ENCODE measurements around the gene DISC1. TPM values are rescaled to one million over a fixed set of nuclear protein-coding genes. Genes with fewer than 3 reads are reported as not detected.
A peak's percentile ranks its signal among the peaks of the same experiment; 100 is the strongest.
"Not testable (repeated sequence)": the region's sequence is repeated elsewhere in the genome, so short reads cannot be mapped to it uniquely, and the experiment has no call there.

Gene DISC1
- total RNA-seq, 2 donors from 2014 or later: 4.0 to 8.8 TPM

DNA sequence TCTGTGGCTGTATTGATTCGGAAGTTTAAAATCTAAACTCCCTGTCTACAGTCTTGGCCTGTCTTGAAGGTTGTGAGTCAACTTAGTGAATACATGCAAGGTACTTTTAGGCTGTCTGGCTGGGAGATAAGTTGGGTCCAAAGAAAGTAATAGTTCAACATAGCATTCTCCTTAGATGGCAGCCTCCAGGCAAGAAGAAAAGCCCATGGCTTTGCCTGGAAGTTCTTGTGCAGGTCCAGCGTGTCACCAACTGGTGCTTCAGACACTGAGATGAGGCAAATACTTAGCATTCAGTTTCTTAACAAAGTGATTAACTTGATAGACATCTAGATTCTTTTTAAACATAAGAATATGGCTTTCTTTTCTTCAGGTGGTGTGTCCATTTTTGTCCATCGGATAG lies 328.2 kb downstream of the DISC1 start:
- ATAC-seq (no peak), DNase-seq (ENCODE audit: low spot score) (no peak)
- Mint-ChIP-seq H3K4me3 (no peak overlapping the region), H3K9me3 (peaks cover 3% of the 10 kb centered on the region), H3K36me3 (no peaks in the 10 kb centered on the region), H3K4me1 (ENCODE audit: low read depth in 2 of 2) (no peaks in the 10 kb centered on the region), H3K27ac (no peak overlapping the region), H3K27me3 (no peaks in the 10 kb centered on the region)

GRCh38 chr1:231957359-231957758 lies 330.8 kb downstream of the DISC1 start:
- Mint-ChIP-seq H3K4me1 (ENCODE audit: low read depth in 2 of 2) (peaks cover 0 to 2% of the 10 kb centered on the region in 2 donors), H3K9me3 (peaks cover 3% of the 10 kb centered on the region), H3K4me3 (no peak overlapping the region), H3K27me3 (no peaks in the 10 kb centered on the region), H3K27ac (no peak overlapping the region), H3K36me3 (no peaks in the 10 kb centered on the region)
- no peak for ATAC-seq
- no peak for DNase-seq (ENCODE audit: low spot score)

GRCh38 chr1:231958448-231958847 lies 331.9 kb downstream of the DISC1 start:
- no peak for ATAC-seq
- Mint-ChIP-seq H3K27ac (no peak overlapping the region), H3K4me1 (ENCODE audit: low read depth in 2 of 2) (peaks cover 0 to 5% of the 10 kb centered on the region in 2 donors), H3K27me3 (no peaks in the 10 kb centered on the region), H3K4me3 (no peak overlapping the region), H3K36me3 (no peaks in the 10 kb centered on the region), H3K9me3 (peaks cover 3% of the 10 kb centered on the region)
- no peak for DNase-seq (ENCODE audit: low spot score)

- no peak for ATAC-seq
- no peak for DNase-seq (ENCODE audit: low spot score)
- H3K4me3 Mint-ChIP-seq: no peak overlapping the region
- H3K4me1 Mint-ChIP-seq (ENCODE audit: low read depth in 2 of 2): peaks cover 0 to 5% of the 10 kb centered on the region in 2 donors
- H3K27me3 Mint-ChIP-seq: no peaks in the 10 kb centered on the region
- peaks cover 3% of the 10 kb centered on the region for H3K9me3 Mint-ChIP-seq
- no peaks in the 10 kb centered on the region for H3K36me3 Mint-ChIP-seq
- no peak overlapping the region for H3K27ac Mint-ChIP-seq
Observed at GRCh38 chr1:231959225-231959884, 332.8 kb downstream of the DISC1 start.

- DNase-seq (ENCODE audit: low spot score); H3K36me3 Mint-ChIP-seq; H3K4me3 Mint-ChIP-seq; H3K27me3 Mint-ChIP-seq; ATAC-seq; H3K9me3 Mint-ChIP-seq; H3K27ac Mint-ChIP-seq: not testable (repeated sequence)
- H3K4me1 Mint-ChIP-seq (ENCODE audit: low read depth in 2 of 2): peaks cover 7 to 10% of the 10 kb centered on the region in 2 donors
Observed at GRCh38 chr1:231961801-231962200, 335.2 kb downstream of the DISC1 start.

DNA sequence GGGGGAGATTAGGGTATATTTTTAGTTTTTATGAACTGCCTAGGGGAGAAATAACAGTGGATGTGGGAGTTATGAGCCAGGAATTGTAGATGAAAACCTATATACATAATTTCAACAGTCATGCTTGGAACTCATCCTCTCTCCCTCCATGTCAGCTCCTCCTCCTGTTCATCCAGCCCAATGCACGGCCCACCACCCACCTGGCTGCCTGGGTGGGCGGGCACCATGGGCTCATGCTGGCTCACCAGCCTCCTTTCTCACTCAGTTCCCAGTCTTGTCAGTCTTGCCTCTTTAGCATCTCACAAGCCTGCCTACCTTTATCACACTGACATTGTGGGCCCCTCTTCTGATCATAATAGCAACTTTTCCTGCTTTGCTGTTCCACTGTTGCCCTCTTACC lies 336.0 kb downstream of the DISC1 start:
- Mint-ChIP-seq H3K9me3 (no peaks in the 10 kb centered on the region), H3K27ac (no peak overlapping the region), H3K4me1 (ENCODE audit: low read depth in 2 of 2) (peaks cover 7 to 10% of the 10 kb centered on the region in 2 donors), H3K27me3 (no peaks in the 10 kb centered on the region), H3K36me3 (no peaks in the 10 kb centered on the region), H3K4me3 (no peak overlapping the region)
- ATAC-seq (no peak), DNase-seq (ENCODE audit: low spot score) (no peak)

DNA sequence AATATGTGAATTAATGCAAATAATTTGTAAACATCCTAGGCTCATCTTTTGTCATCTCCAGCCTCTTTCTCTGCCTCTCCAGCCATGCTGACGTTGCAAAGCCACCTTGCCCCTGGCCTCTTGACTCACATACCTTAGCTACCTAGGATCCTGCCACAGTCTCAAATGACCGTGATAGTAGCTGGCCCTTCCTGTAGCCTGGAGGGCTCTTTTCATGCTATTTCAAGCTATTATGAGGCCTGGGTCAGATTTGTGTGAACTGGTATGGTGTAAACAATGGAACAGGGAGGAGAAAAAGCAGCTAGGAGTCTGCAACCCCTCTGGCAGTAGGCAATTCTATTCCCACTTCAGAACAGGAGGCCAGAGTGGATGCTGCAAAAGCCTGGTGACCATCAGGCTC lies 337.7 kb downstream of the DISC1 start:
- Mint-ChIP-seq H3K27me3 (no peaks in the 10 kb centered on the region), H3K27ac (no peak overlapping the region), H3K4me1 (ENCODE audit: low read depth in 2 of 2) (peaks cover 7 to 10% of the 10 kb centered on the region in 2 donors), H3K9me3 (no peaks in the 10 kb centered on the region), H3K36me3 (no peaks in the 10 kb centered on the region), H3K4me3 (no peak overlapping the region)
- no peak for ATAC-seq
- DNase-seq (ENCODE audit: low spot score): no peak

GRCh38 chr1:231964961-231965360 lies 338.4 kb downstream of the DISC1 start:
- ATAC-seq (no peak), DNase-seq (ENCODE audit: low spot score) (no peak)
- peaks cover 7 to 10% of the 10 kb centered on the region in 2 donors for H3K4me1 Mint-ChIP-seq (ENCODE audit: low read depth in 2 of 2)
- H3K27me3 Mint-ChIP-seq: no peaks in the 10 kb centered on the region
- H3K36me3 Mint-ChIP-seq: no peaks in the 10 kb centered on the region
- no peak overlapping the region for H3K27ac Mint-ChIP-seq
- H3K4me3 Mint-ChIP-seq: no peak overlapping the region
- H3K9me3 Mint-ChIP-seq: no peaks in the 10 kb centered on the region

GRCh38 chr1:231965615-231966014 lies 339.0 kb downstream of the DISC1 start:
- H3K4me1 Mint-ChIP-seq (ENCODE audit: low read depth in 2 of 2): peaks cover 14 to 16% of the 10 kb centered on the region in 2 donors
- ATAC-seq (no peak), DNase-seq (ENCODE audit: low spot score) (no peak)
- H3K36me3 Mint-ChIP-seq: no peaks in the 10 kb centered on the region
- peak overlapping the region in 1 of 2 donors; percentile 30 for H3K27ac Mint-ChIP-seq
- H3K27me3 Mint-ChIP-seq: no peaks in the 10 kb centered on the region
- no peak overlapping the region for H3K4me3 Mint-ChIP-seq
- H3K9me3 Mint-ChIP-seq: no peaks in the 10 kb centered on the region

DNA sequence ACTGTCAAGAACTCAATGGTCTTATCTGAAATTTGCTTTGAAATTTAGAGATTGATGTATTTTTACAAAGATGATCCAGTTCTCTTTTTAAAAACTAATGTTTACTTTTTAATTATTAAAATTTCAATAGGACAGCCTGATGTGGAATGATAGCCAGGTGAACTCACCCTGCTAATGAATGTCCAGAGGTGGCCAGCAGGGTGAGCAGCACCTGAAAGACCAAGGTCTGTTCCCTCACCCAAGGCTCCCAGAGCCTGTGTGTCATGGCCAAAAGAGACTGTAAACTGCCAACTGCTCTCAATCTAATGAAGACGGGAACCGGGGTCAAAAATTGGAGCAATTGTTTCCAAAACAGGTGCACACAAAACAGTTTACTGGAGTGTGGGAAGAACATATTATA lies 340.4 kb downstream of the DISC1 start:
- DNase-seq (ENCODE audit: low spot score) (no peak), ATAC-seq (no peak)
- Mint-ChIP-seq H3K27me3 (no peaks in the 10 kb centered on the region), H3K27ac (no peak overlapping the region), H3K4me3 (no peak overlapping the region), H3K36me3 (no peaks in the 10 kb centered on the region), H3K9me3 (no peaks in the 10 kb centered on the region), H3K4me1 (ENCODE audit: low read depth in 2 of 2) (peaks cover 26 to 27% of the 10 kb centered on the region in 2 donors)

DNA sequence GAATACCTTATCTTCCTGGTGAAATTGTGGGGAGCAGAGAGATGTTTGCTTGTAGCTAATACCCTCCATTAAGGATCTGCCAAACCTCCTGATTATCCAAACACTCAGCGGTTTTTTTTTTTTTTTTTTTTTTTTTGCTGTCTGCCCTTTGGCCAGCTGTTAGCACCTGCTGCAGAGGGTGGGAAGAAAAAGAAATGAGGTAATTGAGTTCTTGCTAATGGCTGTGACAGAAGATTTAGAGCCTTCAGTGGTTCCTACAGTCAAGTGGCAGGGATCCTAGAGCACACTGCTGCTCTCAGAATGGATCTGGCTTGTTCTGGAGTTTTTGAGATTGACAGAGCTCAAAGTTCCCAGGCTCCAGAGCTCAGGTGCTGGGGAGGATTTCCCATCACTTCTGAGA lies 342.5 kb downstream of the DISC1 start:
- H3K4me1 Mint-ChIP-seq (ENCODE audit: low read depth in 2 of 2): peaks cover 37 to 40% of the 10 kb centered on the region in 2 donors
- no peak overlapping the region for H3K4me3 Mint-ChIP-seq
- H3K27me3 Mint-ChIP-seq: no peaks in the 10 kb centered on the region
- DNase-seq (ENCODE audit: low spot score) (no peak), ATAC-seq (no peak)
- no peaks in the 10 kb centered on the region for H3K9me3 Mint-ChIP-seq
- no peak overlapping the region for H3K27ac Mint-ChIP-seq
- H3K36me3 Mint-ChIP-seq: no peaks in the 10 kb centered on the region

DNA sequence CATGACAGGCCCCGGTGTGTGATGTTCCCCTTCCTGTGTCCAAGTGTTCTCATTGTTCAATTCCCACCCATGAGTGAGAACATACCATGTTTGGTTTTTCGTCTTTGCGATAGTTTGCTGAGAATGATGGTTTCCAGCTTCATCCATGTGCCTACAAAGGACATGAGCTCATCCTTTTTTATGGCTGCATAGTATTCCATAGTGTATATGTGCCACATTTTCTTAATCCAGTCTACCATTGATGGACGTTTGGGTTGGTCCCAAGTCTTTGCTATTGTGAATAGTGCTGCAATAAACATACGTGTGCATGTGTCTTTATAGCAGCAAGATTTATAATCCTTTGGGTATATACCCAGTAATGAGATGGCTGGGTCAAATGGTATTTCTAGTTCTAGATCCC lies 343.2 kb downstream of the DISC1 start:
- DNase-seq (ENCODE audit: low spot score); H3K4me3 Mint-ChIP-seq; H3K27me3 Mint-ChIP-seq; H3K9me3 Mint-ChIP-seq; ATAC-seq; H3K36me3 Mint-ChIP-seq: not testable (repeated sequence)
- Mint-ChIP-seq H3K27ac (peak overlapping the region in 1 of 2 donors; percentile 91), H3K4me1 (ENCODE audit: low read depth in 2 of 2) (peaks cover 38 to 41% of the 10 kb centered on the region in 2 donors)

GRCh38 chr1:231970684-231971083 lies 344.1 kb downstream of the DISC1 start:
- Mint-ChIP-seq H3K36me3 (peaks cover 4% of the 10 kb centered on the region), H3K9me3 (no peaks in the 10 kb centered on the region), H3K4me1 (ENCODE audit: low read depth in 2 of 2) (peaks cover 42 to 43% of the 10 kb centered on the region in 2 donors), H3K27ac (peak overlapping the region; percentile 72 to 91), H3K4me3 (peak overlapping the region; percentile 74), H3K27me3 (no peaks in the 10 kb centered on the region)
- ATAC-seq: no peak
- no peak for DNase-seq (ENCODE audit: low spot score)

DNA sequence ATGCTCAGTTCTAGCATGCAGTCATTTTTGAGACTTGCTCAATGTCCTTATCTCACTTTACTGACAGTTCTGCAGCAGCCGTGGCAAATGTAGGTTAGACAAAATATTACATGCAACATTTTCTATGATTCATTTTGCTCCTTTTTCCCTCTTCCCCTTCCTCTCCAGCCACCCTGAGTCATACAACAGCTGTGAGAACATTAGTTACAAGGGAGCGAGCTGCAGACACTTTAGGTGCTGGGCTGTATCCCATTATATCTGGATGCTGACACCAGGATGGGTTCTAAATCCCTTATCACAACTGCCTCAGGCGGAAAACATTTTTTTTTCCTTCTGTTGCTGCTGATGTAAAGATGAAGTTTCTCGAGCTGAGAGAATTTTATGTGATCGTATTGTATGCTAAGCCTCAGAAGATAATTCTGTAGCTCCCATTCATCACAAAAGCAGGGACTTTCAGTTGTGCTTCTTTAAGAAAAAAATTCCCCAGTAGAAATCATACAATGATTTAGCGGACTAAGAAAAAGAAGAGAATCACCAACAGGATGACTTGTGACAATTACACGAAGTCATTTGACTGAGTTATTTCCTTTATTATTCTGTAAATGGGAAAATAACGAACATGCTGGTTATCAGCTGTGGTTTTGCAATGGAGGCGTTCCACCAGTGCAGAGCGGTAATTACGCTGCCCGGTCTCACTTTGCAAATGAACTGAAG lies 345.0 kb downstream of the DISC1 start:
- Mint-ChIP-seq H3K27me3 (no peaks in the 10 kb centered on the region), H3K4me1 (ENCODE audit: low read depth in 2 of 2) (peaks cover 40 to 41% of the 10 kb centered on the region in 2 donors), H3K4me3 (peak overlapping the region; percentile 74), H3K27ac (peak overlapping the region; percentile 72 to 91), H3K9me3 (no peaks in the 10 kb centered on the region), H3K36me3 (peaks cover 5% of the 10 kb centered on the region)
- no peak for DNase-seq (ENCODE audit: low spot score)
- peak; percentile 69 to 73 for ATAC-seq

Data from natural killer cell treated with Interleukin-12 subunit alpha and Interleukin-12 subunit beta and Interleukin-15 and Interleukin-18, amount 100 ng/mL, for 72 hours (primary cell).